A549 (cell line): ENCODE data around the gene NTNG1. TPM values are rescaled to one million over a fixed set of nuclear protein-coding genes. Genes with fewer than 3 reads are reported as not detected.

Source experiments
- ATAC-seq, 2 experiments: fragments of 200-7000 bp in 1 of 2; fragments of >200 bp in 1 of 2; cut with Nextera tagmentation in 1 of 2; cut with Tn5 transposase in 1 of 2; 3 replicates each; pipeline versions ENCODE4 v1.8.0 to v1.9.1; 2018 to 2020; ENCODE audit warnings: mild to moderate bottlenecking in 1 of 2, moderate library complexity in 1 of 2
- CTCF ChIA-PET: fragments of 300-600 bp; sonication (Branson Sonifier 250); formaldehyde crosslinking; extraction: SDS; loops from one replicate; lab custom pipeline; 2021; ENCODE audit warnings: antibody characterized with exemption, inconsistent platforms; lab: Yijun Ruan, JAX
- POLR2A ChIA-PET: fragments of 350-600 bp; formaldehyde crosslinking; extraction: SDS; loops from one replicate; lab custom pipeline; 2021; ENCODE audit warnings: antibody characterized with exemption, inconsistent platforms; lab: Yijun Ruan, JAX
- DNase-seq, 2 experiments: peaks; one replicate each; pipeline versions ENCODE4 v3.0.0 to v3.0.0-alpha.2; 2011 to 2016; ENCODE audit warnings: low read depth in 1 of 2, low spot score in 1 of 2
- FAIRE-seq: peaks from 2 replicates; lab custom pipeline; 2011; peaks lifted over from hg19 to GRCh38; lab: Jason Lieb, UNC
- H3K27ac ChIP-seq, 2 experiments: fragments of >200 bp; sonication (Bioruptor Twin); formaldehyde crosslinking; 3 replicates each; pipeline ENCODE4 v1.5.1; 2016 to 2017
- H3K4me1 ChIP-seq: fragments of >200 bp; sonication (Bioruptor Twin); formaldehyde crosslinking; 3 replicates; pipeline ENCODE4 v1.6.1; 2016
- H3K4me2 ChIP-seq: fragments of >200 bp; sonication (Bioruptor Twin); formaldehyde crosslinking; 3 replicates; pipeline ENCODE4 v1.6.1; 2016
- H3K4me3 ChIP-seq: fragments of >200 bp; sonication (Bioruptor Twin); formaldehyde crosslinking; 3 replicates; pipeline ENCODE4 v1.5.1; 2016
- H3K9me3 ChIP-seq: fragments of >200 bp; sonication (Bioruptor Twin); formaldehyde crosslinking; 3 replicates; pipeline ENCODE4 v1.6.1; 2016
- BHLHE40 ChIP-seq: IDR thresholded peaks from 2 replicates; pipeline ENCODE4 v1.6.1; 2012; ENCODE audit warnings: low read depth, low read length, inconsistent platforms
- CHD2 ChIP-seq: fragments of 150-350 bp; IDR thresholded peaks from 2 replicates; pipeline ENCODE4 v1.6.1; 2014; ENCODE audit warnings: low read length; ENCODE audit not compliant: partially characterized antibody
- E2F6 ChIP-seq: IDR thresholded peaks from 2 replicates; pipeline ENCODE4 v1.6.1; 2012; ENCODE audit warnings: low read depth, borderline replicate concordance
- ELK1 ChIP-seq: fragments of 150-350 bp; IDR thresholded peaks from 2 replicates; pipeline ENCODE4 v1.6.1; 2014; ENCODE audit warnings: low read depth, mild to moderate bottlenecking, low read length
- EP300 ChIP-seq, 2 experiments: fragments of >200 bp; sonication (Bioruptor Twin); formaldehyde crosslinking; IDR thresholded peaks; 2 replicates in 1 of 2; 3 replicates in 1 of 2; pipeline ENCODE4 v1.6.1; 2016 to 2017
- FOSB ChIP-seq: fragments of 250-450 bp; sonication (Bioruptor Pico); IDR thresholded peaks from 2 replicates; pipeline ENCODE4 v1.5.0; 2020; ENCODE audit warnings: mild to moderate bottlenecking, moderate library complexity
- FOXS1 ChIP-seq: fragments of 250-450 bp; sonication (Bioruptor Pico); IDR thresholded peaks from 2 replicates; pipeline ENCODE4 v1.5.0; 2020; ENCODE audit warnings: mild to moderate bottlenecking, moderate library complexity
- GATA3 ChIP-seq: IDR thresholded peaks from 2 replicates; pipeline ENCODE4 v1.6.1; 2012; ENCODE audit warnings: borderline replicate concordance
- HDAC2 ChIP-seq: fragments of 200-600 bp; sonication (generic); IDR thresholded peaks from 2 replicates; pipeline ENCODE4 v1.6.1; 2016
- HEYL ChIP-seq: fragments of 250-450 bp; sonication (Bioruptor Pico); IDR thresholded peaks from 2 replicates; pipeline ENCODE4 v1.8.0; 2021; ENCODE audit warnings: mild to moderate bottlenecking, moderate library complexity
- HMGXB4 ChIP-seq: fragments of 250-450 bp; sonication (Bioruptor Pico); IDR thresholded peaks from 2 replicates; pipeline ENCODE4 v1.5.0; 2021; ENCODE audit warnings: mild to moderate bottlenecking, moderate library complexity, borderline replicate concordance
- HOXB13 ChIP-seq: fragments of 250-450 bp; sonication (Bioruptor Pico); IDR thresholded peaks from 2 replicates; pipeline ENCODE4 v1.5.0; 2020; ENCODE audit warnings: low read depth, mild to moderate bottlenecking, moderate library complexity
- HOXB5 ChIP-seq: fragments of 250-450 bp; sonication (Bioruptor Pico); IDR thresholded peaks from 2 replicates; pipeline ENCODE4 v1.5.0; 2020; ENCODE audit warnings: mild to moderate bottlenecking, moderate library complexity
- KDM1A ChIP-seq: fragments of 200-600 bp; sonication (generic); IDR thresholded peaks from 2 replicates; pipeline ENCODE4 v1.6.1; 2016; ENCODE audit warnings: low read depth, mild to moderate bottlenecking
- MAX ChIP-seq: IDR thresholded peaks from 2 replicates; pipeline ENCODE4 v1.6.1; 2012
- MAZ ChIP-seq: fragments of 150-350 bp; IDR thresholded peaks from 2 replicates; pipeline ENCODE4 v1.6.1; 2014; ENCODE audit warnings: antibody characterized with exemption, low read depth, low read length, borderline replicate concordance
- MYC ChIP-seq: IDR thresholded peaks from 2 replicates; pipeline ENCODE4 v1.6.1; 2012; ENCODE audit warnings: mild to moderate bottlenecking, inconsistent platforms, low read length, improper control_type of control experiment, borderline replicate concordance
- NFE2L2 ChIP-seq: fragments of 150-350 bp; conservative IDR thresholded peaks from 2 replicates; pipeline ENCODE4 v1.6.1; 2014; ENCODE audit warnings: low read length
- PBX3 ChIP-seq: IDR thresholded peaks from 2 replicates; pipeline ENCODE4 v1.6.1; 2012
- POLR2A ChIP-seq: IDR thresholded peaks from 2 replicates; pipeline ENCODE4 v1.6.1; 2012; ENCODE audit warnings: mild to moderate bottlenecking, low read length
- RNF2 ChIP-seq: fragments of 200-600 bp; sonication (generic); IDR thresholded peaks from 2 replicates; pipeline ENCODE4 v1.6.1; 2016; ENCODE audit warnings: low read depth, mild to moderate bottlenecking, antibody characterized with exemption, moderate library complexity, borderline replicate concordance
- TFCP2L1 ChIP-seq: fragments of 250-450 bp; sonication (Bioruptor Pico); IDR thresholded peaks from 2 replicates; pipeline ENCODE4 v1.5.0; 2021; ENCODE audit warnings: mild to moderate bottlenecking
- ZNF302 ChIP-seq: fragments of 250-450 bp; sonication (Bioruptor Pico); IDR thresholded peaks from 2 replicates; pipeline ENCODE4 v1.9.0; 2021; ENCODE audit warnings: inconsistent platforms, mild to moderate bottlenecking, moderate library complexity
- ZSCAN20 ChIP-seq: fragments of 250-450 bp; sonication (Bioruptor Pico); IDR thresholded peaks from 2 replicates; pipeline ENCODE4 v1.8.0; 2022; ENCODE audit warnings: mild to moderate bottlenecking, moderate library complexity
- WGBS: methylation state at CpG from one replicate; pipeline ENCODE4 v1.1.6; 2017; ENCODE audit errors: missing lambda C conversion rate; 5-methylcytosine and 5-hydroxymethylcytosine counted together
- polyA plus RNA-seq, 4 experiments: library from polyadenylated mRNA; depleted of rRNA in 3 of 4; stranded (reverse); fragments of >200 nt; fragmentation: RNase III in 1 of 4; extraction: RNeasy Plus Mini Kit Qiagen cat#74134 plus additional on column Dnase treatment in 1 of 4; gene quantifications; 2 replicates in 3 of 4; 3 replicates in 1 of 4; pipeline ENCODE4 v1.2.3, GENCODE V29; 2011 to 2017

NTNG1 gene
- polyA plus RNA-seq, 2 of the 4 experiments (the other 2 are of a cell fraction), result not detected

GRCh38 chr1:107378866-107379265 lies 238.0 kb downstream of the NTNG1 start:
- no peak overlapping the region for H3K4me3 ChIP-seq
- POLR2A ChIA-PET, result no interaction called here
- no peaks in the 10 kb centered on the region for H3K9me3 ChIP-seq
- no peak for TF ChIP-seq E2F6
- no peak for TF ChIP-seq FOSB (CRISPR knock-in tag)
- no peak for TF ChIP-seq RNF2
- no peak for TF ChIP-seq EP300 (IDR thresholded peaks at IDR 0.05)
- TF ChIP-seq BHLHE40, result no peak
- TF ChIP-seq TFCP2L1 (CRISPR knock-in tag), result no peak
- no peak for TF ChIP-seq KDM1A
- no peak for TF ChIP-seq MYC
- TF ChIP-seq ZSCAN20, result no peak
- TF ChIP-seq MAZ, result no peak
- TF ChIP-seq, all 56 proteins: peak for 0
- no peak for ATAC-seq
- Histone ChIP-seq H3K27ac (no peak overlapping the region), H3K4me2 (no peak overlapping the region), H3K4me1 (no peaks in the 10 kb centered on the region)
- WGBS, result 0% methylated on average over 2 of the region's 2 CpGs
- FAIRE-seq, result no peak
- no peak for DNase-seq
- CTCF ChIA-PET, result no interaction called here

GRCh38 chr1:107379826-107380225 lies 239.0 kb downstream of the NTNG1 start:
- ATAC-seq (no peak), DNase-seq (no peak), FAIRE-seq (no peak)
- Histone ChIP-seq H3K9me3 (no peaks in the 10 kb centered on the region), H3K27ac (no peak overlapping the region), H3K4me2 (no peak overlapping the region), H3K4me1 (no peaks in the 10 kb centered on the region), H3K4me3 (no peak overlapping the region)
- ChIA-PET POLR2A (no interaction called here), CTCF (no interaction called here)
- TF ChIP-seq FOXS1 (CRISPR knock-in tag) (no peak), GATA3 (no peak), PBX3 (no peak), MYC (no peak), HOXB5 (no peak), HOXB13 (CRISPR knock-in tag) (no peak)
- TF ChIP-seq, all 56 proteins: peak for 0

- Histone ChIP-seq H3K4me1 (no peaks in the 10 kb centered on the region), H3K4me2 (no peak overlapping the region), H3K4me3 (no peak overlapping the region), H3K27ac (no peak overlapping the region), H3K9me3 (no peaks in the 10 kb centered on the region)
- FAIRE-seq, result no peak
- TF ChIP-seq HDAC2 (no peak), NFE2L2 (no peak)
- CTCF ChIA-PET, result no interaction called here
- POLR2A ChIA-PET, result no interaction called here
- no peak for DNase-seq
- ATAC-seq, result no peak
- 28% methylated on average over 15 of the region's 15 CpGs for WGBS
Observed at GRCh38 chr1:107389410-107390396, 248.9 kb downstream of the NTNG1 start.

GRCh38 chr1:107394301-107394700 lies 253.5 kb downstream of the NTNG1 start:
- Histone ChIP-seq H3K4me3 (no peak overlapping the region), H3K4me2 (no peak overlapping the region), H3K4me1 (no peaks in the 10 kb centered on the region), H3K9me3 (no peaks in the 10 kb centered on the region), H3K27ac (no peak overlapping the region)
- WGBS, result 4% methylated on average over 3 of the region's 3 CpGs
- no peak for ATAC-seq
- ChIA-PET POLR2A (no interaction called here), CTCF (no interaction called here)
- FAIRE-seq, result no peak
- no peak for DNase-seq
- TF ChIP-seq KDM1A (no peak), HMGXB4 (CRISPR knock-in tag) (no peak), ZSCAN20 (no peak), PBX3 (no peak), HEYL (no peak), ZNF302 (CRISPR knock-in tag) (no peak), ELK1 (no peak), POLR2A (no peak), CHD2 (no peak), MAX (no peak)
